SK-N-SH (cell line): ENCODE measurements around the gene SELENOK. TPM values are rescaled to one million over a fixed set of nuclear protein-coding genes. Genes with fewer than 3 reads are reported as not detected.

Experiments
- CTCF ChIA-PET: fragments of 300-600, 350-600 bp; formaldehyde crosslinking; extraction: SDS; loops from one replicate; lab custom pipeline; 2021; lab: Yijun Ruan, JAX
- POLR2A ChIA-PET: fragments of 350-600 bp; sonication (Branson Sonifier 250); formaldehyde crosslinking; extraction: SDS; loops from one replicate; lab custom pipeline; 2020; ENCODE audit warnings: antibody characterized with exemption, inconsistent platforms; lab: Yijun Ruan, JAX
- DNase-seq: peaks from one replicate; pipeline ENCODE4 v3.0.0; 2012
- H2AFZ ChIP-seq: fragments of 200-600 bp; sonication (generic); 2 replicates; pipeline ENCODE4 v1.8.1; 2016; ENCODE audit warnings: antibody characterized with exemption, mild to moderate bottlenecking, low read depth
- H3F3A ChIP-seq: fragments of 200-600 bp; sonication (generic); replicated peaks from 2 replicates; pipeline ENCODE3; 2016; ENCODE audit warnings: antibody characterized with exemption, mild to moderate bottlenecking; ENCODE audit not compliant: insufficient read depth
- H3K27ac ChIP-seq, 2 experiments: fragments of 200-500 bp in 1 of 2; fragments of 200-600 bp in 1 of 2; sonication (Bioruptor generic) in 1 of 2; sonication (generic), shearing (Covaris generic) in 1 of 2; 2 replicates each; pipeline versions ENCODE4 v1.5.1 to v1.6.1; 2014 to 2016; ENCODE audit warnings: low read depth in 2 of 2, inconsistent platforms in 1 of 2, low read length in 1 of 2, mild to moderate bottlenecking in 1 of 2, mixed read lengths in 1 of 2
- H3K27me3 ChIP-seq: fragments of 200-600 bp; sonication (generic), shearing (Covaris generic); 2 replicates; pipeline ENCODE4 v1.6.1; 2016; ENCODE audit warnings: mixed run types; ENCODE audit not compliant: insufficient read depth
- H3K36me3 ChIP-seq, 2 experiments: fragments of 200-500 bp in 1 of 2; fragments of 200-600 bp in 1 of 2; sonication (Bioruptor generic) in 1 of 2; sonication (generic) in 1 of 2; replicated peaks in 1 of 2; 2 replicates each; pipeline versions ENCODE3 to v1.5.1; 2014 to 2016; ENCODE audit warnings: low read length in 1 of 2, mild to moderate bottlenecking in 1 of 2; ENCODE audit not compliant: insufficient read depth in 2 of 2, control insufficient read depth in 1 of 2
- H3K4me1 ChIP-seq, 2 experiments: fragments of 200-500 bp in 1 of 2; fragments of 200-600 bp in 1 of 2; sonication (Bioruptor generic) in 1 of 2; sonication (generic), shearing (Covaris generic) in 1 of 2; 2 replicates each; pipeline versions ENCODE4 v1.5.1 to v1.6.1; 2014 to 2016; ENCODE audit warnings: low read depth in 1 of 2, low read length in 1 of 2, mixed run types in 1 of 2; ENCODE audit not compliant: insufficient read depth in 2 of 2, control insufficient read depth in 1 of 2
- H3K4me2 ChIP-seq: fragments of 200-600 bp; sonication (generic), shearing (Covaris generic); 2 replicates; pipeline ENCODE4 v1.6.1; 2017; ENCODE audit warnings: mixed run types
- H3K4me3 ChIP-seq, 2 experiments: fragments of 200-500 bp in 1 of 2; fragments of 200-600 bp in 1 of 2; sonication (Bioruptor generic) in 1 of 2; sonication (generic), shearing (Covaris generic) in 1 of 2; 2 replicates each; pipeline versions ENCODE4 v1.5.1 to v1.8.1; 2014 to 2016; ENCODE audit warnings: low read depth in 2 of 2, inconsistent platforms in 1 of 2, low read length in 1 of 2, mild to moderate bottlenecking in 1 of 2, mixed read lengths in 1 of 2, moderate library complexity in 1 of 2
- H3K79me2 ChIP-seq: fragments of 200-600 bp; sonication (generic); 2 replicates; pipeline ENCODE4 v1.8.1; 2017; ENCODE audit warnings: mild to moderate bottlenecking; ENCODE audit not compliant: insufficient read depth
- H3K9ac ChIP-seq: fragments of 200-600 bp; sonication (generic); 2 replicates; pipeline ENCODE4 v1.6.1; 2017; ENCODE audit warnings: mixed run types
- H3K9me2 ChIP-seq: fragments of 200-600 bp; sonication (generic); 2 replicates; pipeline ENCODE4 v1.6.1; 2017; ENCODE audit warnings: mixed run types
- H3K9me3 ChIP-seq: fragments of 200-600 bp; sonication (generic); 2 replicates; pipeline ENCODE4 v1.6.1; 2017; ENCODE audit warnings: mixed run types, mild to moderate bottlenecking, moderate library complexity
- H4K20me1 ChIP-seq: fragments of 200-600 bp; sonication (generic); 2 replicates; pipeline ENCODE4 v1.6.1; 2017; ENCODE audit warnings: mild to moderate bottlenecking, mixed run types; ENCODE audit not compliant: insufficient read depth
- CHD2 ChIP-seq: fragments of 150-350 bp; IDR thresholded peaks from 2 replicates; pipeline ENCODE4 v1.6.1; 2018; ENCODE audit warnings: low read length; ENCODE audit not compliant: partially characterized antibody
- FOSL2 ChIP-seq: IDR thresholded peaks from 2 replicates; pipeline ENCODE4 v1.4.0; 2012; ENCODE audit warnings: low read depth, mild to moderate bottlenecking, moderate library complexity, borderline replicate concordance
- FOXM1 ChIP-seq: IDR thresholded peaks from 2 replicates; pipeline ENCODE4 v1.4.0; 2012; ENCODE audit warnings: low read depth, mild to moderate bottlenecking
- GABPA ChIP-seq: IDR thresholded peaks from 2 replicates; pipeline ENCODE4 v1.4.0; 2012; ENCODE audit warnings: low read depth, mild to moderate bottlenecking
- GATA2 ChIP-seq: sonication (generic); formaldehyde crosslinking; IDR thresholded peaks from 2 replicates; pipeline ENCODE4 v1.5.0; 2020; ENCODE audit warnings: mild to moderate bottlenecking, missing genetic modification reagents
- NFIC ChIP-seq: IDR thresholded peaks from 2 replicates; pipeline ENCODE4 v1.4.0; 2012; ENCODE audit warnings: borderline replicate concordance
- POLR2AphosphoS5 ChIP-seq: IDR thresholded peaks from 2 replicates; pipeline ENCODE4 v1.6.1; 2012; ENCODE audit warnings: low read depth, low read length
- RAD21 ChIP-seq: IDR thresholded peaks from 2 replicates; pipeline ENCODE4 v1.6.1; 2012; ENCODE audit warnings: mild to moderate bottlenecking, low read length
- RCOR1 ChIP-seq: fragments of 150-350 bp; IDR thresholded peaks from 2 replicates; pipeline ENCODE4 v1.6.1; 2017; ENCODE audit warnings: antibody characterized with exemption, low read length
- SIN3A ChIP-seq: IDR thresholded peaks from 2 replicates; pipeline ENCODE4 v1.6.1; 2012; ENCODE audit warnings: low read depth, mild to moderate bottlenecking, low read length, moderate library complexity, borderline replicate concordance
- TAF1 ChIP-seq: IDR thresholded peaks from 2 replicates; pipeline ENCODE4 v1.6.1; 2012; ENCODE audit warnings: low read depth, mild to moderate bottlenecking, low read length, moderate library complexity, borderline replicate concordance
- WGBS: methylation state at CpG from one replicate; pipeline ENCODE4 v1.1.6; 2017; ENCODE audit warnings: low lambda C conversion rate; 5-methylcytosine and 5-hydroxymethylcytosine counted together
- polyA plus RNA-seq, 3 experiments: library from polyadenylated mRNA; depleted of rRNA; stranded (reverse); fragments of >200 nt; gene quantifications; 2 replicates each; pipeline ENCODE4 v1.2.3, GENCODE V29; 2012
- TF ChIP-seq, protein P1 (sequence below): IDR thresholded peaks from 2 replicates; pipeline ENCODE4 v1.4.0; 2012; ENCODE audit warnings: low read depth, borderline replicate concordance
- TF ChIP-seq, protein P2 (sequence below): IDR thresholded peaks from 2 replicates; pipeline ENCODE4 v1.6.1; 2012; ENCODE audit warnings: mild to moderate bottlenecking, low read depth, low read length, moderate library complexity

Gene SELENOK
- polyA plus RNA-seq, 1 of the 3 experiments (the other 2 are of a cell fraction) = 29.2 TPM

DNA sequence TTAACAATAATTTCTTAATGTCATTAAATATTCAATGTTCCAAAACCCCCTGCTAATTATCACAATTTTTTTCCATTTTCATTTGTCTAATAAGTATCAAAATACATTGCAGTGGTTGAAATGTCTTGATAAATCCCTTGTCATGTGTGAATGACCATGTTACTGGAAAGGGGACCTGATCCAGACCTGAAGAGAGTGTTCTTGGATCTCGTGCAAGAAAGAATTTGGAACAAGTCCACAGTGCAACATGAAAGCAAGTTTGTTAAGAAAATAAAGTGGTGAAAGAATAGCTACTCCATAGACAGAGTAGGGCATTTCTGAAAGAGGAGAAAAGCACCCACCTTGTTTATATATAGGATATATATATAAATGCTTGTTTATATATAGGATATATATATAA is 10.4 kb upstream of the SELENOK start (continued):
- TF ChIP-seq FOSL2 = no peak
- TF ChIP-seq TAF1 = no peak
- no peak for TF ChIP-seq POLR2AphosphoS5

DNA sequence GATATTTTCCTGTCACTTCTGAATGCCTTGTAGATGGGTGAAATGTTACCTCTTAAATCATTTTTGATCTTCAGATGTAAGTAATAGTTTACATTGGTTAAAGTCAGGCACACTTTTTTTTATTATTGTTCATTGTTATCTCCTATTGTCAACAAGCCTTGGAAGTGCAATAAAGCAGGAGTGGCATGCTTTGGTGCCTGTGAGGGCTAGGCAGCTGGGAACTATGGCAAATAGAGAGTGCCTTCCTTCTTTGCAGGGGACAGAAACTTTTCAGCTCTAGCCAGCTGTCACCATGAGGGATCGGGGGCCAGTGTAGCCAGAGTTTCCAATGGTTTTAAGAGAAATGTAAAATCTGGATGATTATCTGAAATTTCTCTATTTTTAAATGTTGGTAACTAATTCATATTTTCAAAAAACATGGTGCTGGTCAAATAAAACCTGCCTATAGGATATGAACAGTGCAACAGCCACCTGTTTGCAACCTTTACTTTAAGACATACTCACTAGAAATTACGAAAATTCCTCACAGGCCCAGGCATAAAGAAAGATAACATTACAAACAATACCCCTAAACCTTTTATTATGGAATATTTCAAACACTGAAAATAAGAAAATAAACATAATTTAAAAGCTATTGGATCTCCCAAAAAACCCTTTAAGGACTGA is 9.1 kb upstream of the SELENOK start:
- no peaks in the 10 kb centered on the region for H3K9me3 ChIP-seq
- POLR2A ChIA-PET = no interaction called here
- no peak overlapping the region for H3K4me3 ChIP-seq
- DNase-seq = no peak
- no peaks in the 10 kb centered on the region for H3K4me1 ChIP-seq
- TF ChIP-seq CHD2 (no peak), FOXM1 (no peak), SIN3A (no peak), RCOR1 (no peak), RAD21 (no peak), GATA2 (CRISPR knock-in tag) (no peak), GABPA (no peak), NFIC (no peak)
- TF ChIP-seq, protein P1, sequence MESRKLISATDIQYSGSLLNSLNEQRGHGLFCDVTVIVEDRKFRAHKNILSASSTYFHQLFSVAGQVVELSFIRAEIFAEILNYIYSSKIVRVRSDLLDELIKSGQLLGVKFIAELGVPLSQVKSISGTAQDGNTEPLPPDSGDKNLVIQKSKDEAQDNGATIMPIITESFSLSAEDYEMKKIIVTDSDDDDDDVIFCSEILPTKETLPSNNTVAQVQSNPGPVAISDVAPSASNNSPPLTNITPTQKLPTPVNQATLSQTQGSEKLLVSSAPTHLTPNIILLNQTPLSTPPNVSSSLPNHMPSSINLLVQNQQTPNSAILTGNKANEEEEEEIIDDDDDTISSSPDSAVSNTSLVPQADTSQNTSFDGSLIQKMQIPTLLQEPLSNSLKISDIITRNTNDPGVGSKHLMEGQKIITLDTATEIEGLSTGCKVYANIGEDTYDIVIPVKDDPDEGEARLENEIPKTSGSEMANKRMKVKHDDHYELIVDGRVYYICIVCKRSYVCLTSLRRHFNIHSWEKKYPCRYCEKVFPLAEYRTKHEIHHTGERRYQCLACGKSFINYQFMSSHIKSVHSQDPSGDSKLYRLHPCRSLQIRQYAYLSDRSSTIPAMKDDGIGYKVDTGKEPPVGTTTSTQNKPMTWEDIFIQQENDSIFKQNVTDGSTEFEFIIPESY = no peak
- TF ChIP-seq, protein P2, sequence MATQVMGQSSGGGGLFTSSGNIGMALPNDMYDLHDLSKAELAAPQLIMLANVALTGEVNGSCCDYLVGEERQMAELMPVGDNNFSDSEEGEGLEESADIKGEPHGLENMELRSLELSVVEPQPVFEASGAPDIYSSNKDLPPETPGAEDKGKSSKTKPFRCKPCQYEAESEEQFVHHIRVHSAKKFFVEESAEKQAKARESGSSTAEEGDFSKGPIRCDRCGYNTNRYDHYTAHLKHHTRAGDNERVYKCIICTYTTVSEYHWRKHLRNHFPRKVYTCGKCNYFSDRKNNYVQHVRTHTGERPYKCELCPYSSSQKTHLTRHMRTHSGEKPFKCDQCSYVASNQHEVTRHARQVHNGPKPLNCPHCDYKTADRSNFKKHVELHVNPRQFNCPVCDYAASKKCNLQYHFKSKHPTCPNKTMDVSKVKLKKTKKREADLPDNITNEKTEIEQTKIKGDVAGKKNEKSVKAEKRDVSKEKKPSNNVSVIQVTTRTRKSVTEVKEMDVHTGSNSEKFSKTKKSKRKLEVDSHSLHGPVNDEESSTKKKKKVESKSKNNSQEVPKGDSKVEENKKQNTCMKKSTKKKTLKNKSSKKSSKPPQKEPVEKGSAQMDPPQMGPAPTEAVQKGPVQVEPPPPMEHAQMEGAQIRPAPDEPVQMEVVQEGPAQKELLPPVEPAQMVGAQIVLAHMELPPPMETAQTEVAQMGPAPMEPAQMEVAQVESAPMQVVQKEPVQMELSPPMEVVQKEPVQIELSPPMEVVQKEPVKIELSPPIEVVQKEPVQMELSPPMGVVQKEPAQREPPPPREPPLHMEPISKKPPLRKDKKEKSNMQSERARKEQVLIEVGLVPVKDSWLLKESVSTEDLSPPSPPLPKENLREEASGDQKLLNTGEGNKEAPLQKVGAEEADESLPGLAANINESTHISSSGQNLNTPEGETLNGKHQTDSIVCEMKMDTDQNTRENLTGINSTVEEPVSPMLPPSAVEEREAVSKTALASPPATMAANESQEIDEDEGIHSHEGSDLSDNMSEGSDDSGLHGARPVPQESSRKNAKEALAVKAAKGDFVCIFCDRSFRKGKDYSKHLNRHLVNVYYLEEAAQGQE = no peak
- H3K9me2 ChIP-seq = no peaks in the 10 kb centered on the region
- H3K79me2 ChIP-seq = no peaks in the 10 kb centered on the region
- H3K27ac ChIP-seq = no peak overlapping the region
- CTCF ChIA-PET = no interaction called here
- no peaks in the 10 kb centered on the region for H3F3A ChIP-seq
- no peak overlapping the region for H2AFZ ChIP-seq
- no peaks in the 10 kb centered on the region for H3K36me3 ChIP-seq
- no peak overlapping the region for H3K4me2 ChIP-seq
- peaks cover 8% of the 10 kb centered on the region; the same call in 1 of the 2 replicates for H3K27me3 ChIP-seq
- 45% methylated on average over 2 of the region's 2 CpGs for WGBS
- no peaks in the 10 kb centered on the region for H4K20me1 ChIP-seq
- H3K9ac ChIP-seq = no peak overlapping the region
